Astrocyte (in vitro differentiated cells and primary cell): ENCODE data around the gene WDR7. TPM values are rescaled to one million over a fixed set of nuclear protein-coding genes. Genes with fewer than 3 reads are reported as not detected.

ENCODE experiments used
- DNase-seq: peaks from one replicate; pipeline ENCODE4 v3.0.0-alpha.2; 2010; ENCODE audit warnings: low read depth
- FAIRE-seq: peaks from 2 replicates; lab custom pipeline; 2011; peaks lifted over from hg19 to GRCh38; lab: Jason Lieb, UNC
- H2AFZ ChIP-seq: 2 replicates; pipeline ENCODE4 v1.6.0; 2012; ENCODE audit warnings: low read depth, low read length, inconsistent platforms
- H3K27ac ChIP-seq: 2 replicates; pipeline ENCODE4 v1.5.1; 2011; ENCODE audit warnings: low read depth, low read length, inconsistent platforms
- H3K27me3 ChIP-seq: 2 replicates; pipeline ENCODE4 v1.6.0; 2011; ENCODE audit warnings: low read length, inconsistent platforms; ENCODE audit not compliant: insufficient read depth
- H3K36me3 ChIP-seq: 2 replicates; pipeline ENCODE4 v1.5.1; 2011; ENCODE audit warnings: low read length, inconsistent platforms; ENCODE audit not compliant: insufficient read depth
- H3K4me1 ChIP-seq: 2 replicates; pipeline ENCODE4 v1.5.1; 2011; ENCODE audit warnings: low read length, inconsistent platforms; ENCODE audit not compliant: insufficient read depth
- H3K4me2 ChIP-seq: 2 replicates; pipeline ENCODE4 v1.6.0; 2012; ENCODE audit warnings: low read length, inconsistent platforms
- H3K4me3 ChIP-seq: 2 replicates; pipeline ENCODE4 v1.5.1; 2011; ENCODE audit warnings: low read depth, mild to moderate bottlenecking, low read length, inconsistent platforms; ENCODE audit not compliant: insufficient read depth
- H3K79me2 ChIP-seq: 2 replicates; pipeline ENCODE4 v1.6.0; 2012; ENCODE audit warnings: mild to moderate bottlenecking, low read length, inconsistent platforms; ENCODE audit not compliant: insufficient read depth
- H3K9ac ChIP-seq: 2 replicates; pipeline ENCODE4 v1.6.0; 2012; ENCODE audit warnings: mild to moderate bottlenecking, low read length, inconsistent platforms
- H3K9me3 ChIP-seq: 2 replicates; pipeline ENCODE4 v1.5.1; 2012; ENCODE audit warnings: low read depth, mild to moderate bottlenecking, low read length, inconsistent platforms; ENCODE audit not compliant: insufficient read depth
- H4K20me1 ChIP-seq: 2 replicates; pipeline ENCODE4 v1.6.0; 2012; ENCODE audit warnings: low read length, inconsistent platforms; ENCODE audit not compliant: insufficient read depth
- H3K27ac Mint-ChIP-seq: one replicate; pipeline ENCODE4 v1.8.0; 2021; ENCODE audit warnings: mild to moderate bottlenecking, mixed read lengths; ENCODE audit not compliant: unreplicated experiment
- H3K27me3 Mint-ChIP-seq: one replicate; pipeline ENCODE4 v1.8.0; 2021; ENCODE audit warnings: low read depth, mixed read lengths; ENCODE audit not compliant: unreplicated experiment
- H3K36me3 Mint-ChIP-seq: one replicate; pipeline ENCODE4 v1.8.0; 2021; ENCODE audit warnings: low read depth, mixed read lengths; ENCODE audit not compliant: unreplicated experiment
- H3K4me1 Mint-ChIP-seq: one replicate; pipeline ENCODE4 v1.8.0; 2021; ENCODE audit warnings: low read depth, mixed read lengths; ENCODE audit not compliant: unreplicated experiment
- H3K4me3 Mint-ChIP-seq: one replicate; pipeline ENCODE4 v1.8.0; 2021; ENCODE audit warnings: mild to moderate bottlenecking, moderate library complexity, mixed read lengths; ENCODE audit not compliant: unreplicated experiment
- H3K9me3 Mint-ChIP-seq: one replicate; pipeline ENCODE4 v1.8.0; 2021; ENCODE audit warnings: mild to moderate bottlenecking, mixed read lengths; ENCODE audit not compliant: unreplicated experiment
- EZH2 ChIP-seq: IDR thresholded peaks from 2 replicates; pipeline ENCODE4 v1.6.1; 2012; ENCODE audit warnings: mild to moderate bottlenecking, low read length, inconsistent platforms; ENCODE audit not compliant: insufficient read depth
- total RNA-seq: library from RNA; stranded (reverse); gene quantifications from 2 replicates; pipeline ENCODE4 v1.2.1, GENCODE V29; 2021
- TF ChIP-seq, protein P1 (sequence below): IDR thresholded peaks from 2 replicates; pipeline ENCODE4 v1.5.1; 2011; ENCODE audit warnings: low read depth, mild to moderate bottlenecking, inconsistent platforms, low read length, moderate library complexity; ENCODE audit not compliant: insufficient read depth

The WDR7 gene
- total RNA-seq, 1 donor from 2014 or later, result 16.9 TPM

DNA sequence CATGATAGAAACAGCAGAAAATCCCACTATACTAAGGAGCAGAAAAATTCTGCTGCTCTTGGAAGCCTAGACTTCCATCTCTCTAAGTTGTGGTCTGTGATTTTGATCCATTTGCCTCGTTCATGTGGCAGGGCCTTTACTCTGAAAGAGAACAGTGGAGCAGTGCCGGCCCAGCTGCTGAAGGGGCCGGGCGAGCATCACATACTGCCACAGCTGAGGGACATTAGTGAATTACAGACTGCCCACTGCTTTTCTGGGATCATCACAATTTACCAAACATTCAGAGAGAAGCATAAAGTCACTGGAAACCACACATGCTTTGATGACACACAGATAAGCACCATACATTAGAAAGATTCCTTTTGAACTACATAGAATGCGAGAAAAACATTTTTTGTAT is 278.7 kb downstream of the WDR7 start:
- FAIRE-seq, result no peak
- no peak overlapping the region for H3K4me2 ChIP-seq
- H3K79me2 ChIP-seq, result no peaks in the 10 kb centered on the region

DNA sequence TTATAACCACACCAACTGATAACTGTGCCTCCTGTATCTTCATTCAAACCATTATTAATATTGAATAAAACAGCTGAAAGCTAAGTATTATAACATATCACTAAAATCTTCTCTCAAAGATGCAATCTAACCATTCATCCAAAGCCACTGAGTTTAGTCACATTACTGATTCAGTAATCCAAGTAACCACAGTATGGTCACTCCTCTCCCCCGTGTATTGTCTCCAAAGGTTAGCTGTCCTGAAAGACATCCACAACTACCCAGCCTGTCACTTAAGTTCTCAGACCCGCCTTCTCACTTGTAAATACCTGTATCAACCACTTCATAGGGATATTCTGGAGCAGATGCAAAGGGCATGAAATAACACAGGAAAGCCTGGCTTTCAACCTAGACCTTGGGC is 282.3 kb downstream of the WDR7 start:
- Histone ChIP-seq H3K79me2 (no peaks in the 10 kb centered on the region), H2AFZ (no peak overlapping the region), H3K27me3 (no peaks in the 10 kb centered on the region), H3K4me1 (no peaks in the 10 kb centered on the region), H3K9me3 (no peaks in the 10 kb centered on the region), H4K20me1 (no peaks in the 10 kb centered on the region), H3K9ac (no peak overlapping the region), H3K4me2 (no peak overlapping the region), H3K4me3 (no peak overlapping the region), H3K27ac (no peak overlapping the region), H3K36me3 (no peaks in the 10 kb centered on the region)
- TF ChIP-seq, protein P1, sequence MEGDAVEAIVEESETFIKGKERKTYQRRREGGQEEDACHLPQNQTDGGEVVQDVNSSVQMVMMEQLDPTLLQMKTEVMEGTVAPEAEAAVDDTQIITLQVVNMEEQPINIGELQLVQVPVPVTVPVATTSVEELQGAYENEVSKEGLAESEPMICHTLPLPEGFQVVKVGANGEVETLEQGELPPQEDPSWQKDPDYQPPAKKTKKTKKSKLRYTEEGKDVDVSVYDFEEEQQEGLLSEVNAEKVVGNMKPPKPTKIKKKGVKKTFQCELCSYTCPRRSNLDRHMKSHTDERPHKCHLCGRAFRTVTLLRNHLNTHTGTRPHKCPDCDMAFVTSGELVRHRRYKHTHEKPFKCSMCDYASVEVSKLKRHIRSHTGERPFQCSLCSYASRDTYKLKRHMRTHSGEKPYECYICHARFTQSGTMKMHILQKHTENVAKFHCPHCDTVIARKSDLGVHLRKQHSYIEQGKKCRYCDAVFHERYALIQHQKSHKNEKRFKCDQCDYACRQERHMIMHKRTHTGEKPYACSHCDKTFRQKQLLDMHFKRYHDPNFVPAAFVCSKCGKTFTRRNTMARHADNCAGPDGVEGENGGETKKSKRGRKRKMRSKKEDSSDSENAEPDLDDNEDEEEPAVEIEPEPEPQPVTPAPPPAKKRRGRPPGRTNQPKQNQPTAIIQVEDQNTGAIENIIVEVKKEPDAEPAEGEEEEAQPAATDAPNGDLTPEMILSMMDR, result no peak
- TF ChIP-seq EZH2, result no peak
- H3K4me1 Mint-ChIP-seq, result peaks cover 4% of the 10 kb centered on the region
- peaks cover 3% of the 10 kb centered on the region for H3K36me3 Mint-ChIP-seq
- H3K4me3 Mint-ChIP-seq, result no peak overlapping the region
- H3K9me3 Mint-ChIP-seq, result no peaks in the 10 kb centered on the region
- no peak for FAIRE-seq
- H3K27me3 Mint-ChIP-seq, result no peaks in the 10 kb centered on the region
- DNase-seq, result no peak
- no peak overlapping the region for H3K27ac Mint-ChIP-seq

More for the DNA sequence above, 278.7 kb downstream of the WDR7 start:
- H3K4me1 ChIP-seq, result no peaks in the 10 kb centered on the region
- no peak overlapping the region for H3K27ac ChIP-seq
- no peak for DNase-seq
- no peak overlapping the region for H2AFZ ChIP-seq
- Mint-ChIP-seq H3K9me3 (no peaks in the 10 kb centered on the region), H3K4me3 (no peak overlapping the region), H3K36me3 (peaks cover 3% of the 10 kb centered on the region), H3K27me3 (no peaks in the 10 kb centered on the region), H3K4me1 (peaks cover 4% of the 10 kb centered on the region), H3K27ac (no peak overlapping the region)
- no peaks in the 10 kb centered on the region for H3K27me3 ChIP-seq
- H3K9me3 ChIP-seq, result no peaks in the 10 kb centered on the region
- no peaks in the 10 kb centered on the region for H4K20me1 ChIP-seq
- H3K36me3 ChIP-seq, result no peaks in the 10 kb centered on the region
- H3K9ac ChIP-seq, result no peak overlapping the region
- H3K4me3 ChIP-seq, result no peak overlapping the region
- no peak for TF ChIP-seq EZH2
- TF ChIP-seq, protein P1, result no peak

DNA sequence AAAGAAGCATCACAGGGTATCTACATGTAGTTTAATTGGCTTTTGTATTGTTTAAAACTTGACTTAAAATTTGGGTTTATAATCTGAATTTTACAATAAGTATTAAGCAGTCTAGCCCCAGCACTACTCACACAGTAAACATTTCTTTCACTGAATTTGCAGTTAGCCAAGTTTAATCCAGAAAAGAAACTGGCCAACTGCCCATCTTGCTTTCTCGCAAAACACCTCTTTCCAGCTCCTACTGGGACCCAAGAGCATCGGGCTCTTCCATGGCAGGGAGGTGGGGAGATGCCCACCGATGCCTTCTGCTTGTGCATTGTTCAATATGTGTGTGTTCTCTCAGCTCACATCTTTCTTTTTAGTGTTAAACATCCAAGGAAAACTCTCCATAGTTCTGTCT is 283.0 kb downstream of the WDR7 start:
- Histone ChIP-seq H2AFZ (no peak overlapping the region), H3K79me2 (no peaks in the 10 kb centered on the region), H3K4me2 (no peak overlapping the region), H3K4me3 (no peak overlapping the region), H3K36me3 (no peaks in the 10 kb centered on the region), H3K9ac (no peak overlapping the region), H4K20me1 (no peaks in the 10 kb centered on the region), H3K4me1 (no peaks in the 10 kb centered on the region), H3K27me3 (no peaks in the 10 kb centered on the region), H3K27ac (no peak overlapping the region), H3K9me3 (no peaks in the 10 kb centered on the region)
- no peak overlapping the region for H3K27ac Mint-ChIP-seq
- no peak for DNase-seq
- H3K9me3 Mint-ChIP-seq, result no peaks in the 10 kb centered on the region
- TF ChIP-seq, protein P1, result no peak
- no peak for TF ChIP-seq EZH2
- H3K4me3 Mint-ChIP-seq, result no peak overlapping the region
- FAIRE-seq, result no peak
- no peaks in the 10 kb centered on the region for H3K27me3 Mint-ChIP-seq
- H3K36me3 Mint-ChIP-seq, result peaks cover 3% of the 10 kb centered on the region
- H3K4me1 Mint-ChIP-seq, result peaks cover 4% of the 10 kb centered on the region
